Bronchial epithelial cell (primary cell): ENCODE data around the gene PINK1. TPM values are rescaled to one million over a fixed set of nuclear protein-coding genes. Genes with fewer than 3 reads are reported as not detected.

Source experiments
- DNase-seq: peaks from one replicate; pipeline ENCODE4 v3.0.0-alpha.2; 2010; ENCODE audit warnings: low read depth
- FAIRE-seq: peaks from 2 replicates; lab custom pipeline; 2011; peaks lifted over from hg19 to GRCh38; lab: Jason Lieb, UNC
- H3K27me3 ChIP-seq: 2 replicates; pipeline ENCODE4 v1.5.1; 2011; ENCODE audit warnings: low read length; ENCODE audit not compliant: control insufficient read depth, insufficient read depth
- H3K36me3 ChIP-seq: 2 replicates; pipeline ENCODE4 v1.5.1; 2011; ENCODE audit warnings: low read length; ENCODE audit not compliant: control insufficient read depth, insufficient read depth
- H3K4me3 ChIP-seq: 2 replicates; pipeline ENCODE4 v1.5.1; 2011; ENCODE audit warnings: mild to moderate bottlenecking, low read depth, low read length, control low read depth
- CTCF ChIP-seq: IDR thresholded peaks from 2 replicates; pipeline ENCODE4 v1.5.1; 2011; ENCODE audit warnings: mild to moderate bottlenecking, moderate library complexity, low read length, control low read depth, inconsistent platforms; ENCODE audit not compliant: insufficient read depth, severe bottlenecking
- total RNA-seq: library from RNA; depleted of rRNA; stranded (reverse); fragments of >200 nt; gene quantifications from 2 replicates; pipeline ENCODE4 v1.2.1, GENCODE V29; 2014

The PINK1 gene
- total RNA-seq, 1 donor from 2014 or later, result 61.1 TPM

- Histone ChIP-seq H3K27me3 (no peaks in the 10 kb centered on the region), H3K36me3 (no peaks in the 10 kb centered on the region), H3K4me3 (no peak overlapping the region)
- FAIRE-seq (no peak), DNase-seq (no peak)
- TF ChIP-seq CTCF, result no peak
Measured at GRCh38 chr1:20684050-20684620, 50.9 kb downstream of the PINK1 start.

- TF ChIP-seq CTCF, result no peak
- H3K36me3 ChIP-seq, result no peaks in the 10 kb centered on the region
- no peak for DNase-seq
- H3K27me3 ChIP-seq, result no peaks in the 10 kb centered on the region
- FAIRE-seq, result no peak
- H3K4me3 ChIP-seq, result no peak overlapping the region
Measured at GRCh38 chr1:20684651-20685050, 51.4 kb downstream of the PINK1 start.

- Histone ChIP-seq H3K36me3 (no peaks in the 10 kb centered on the region), H3K4me3 (no peak overlapping the region), H3K27me3 (no peaks in the 10 kb centered on the region)
- FAIRE-seq (no peak), DNase-seq (no peak)
- TF ChIP-seq CTCF, result no peak
Measured at GRCh38 chr1:20685099-20685662, 51.9 kb downstream of the PINK1 start.

GRCh38 chr1:20685741-20686140 is 52.5 kb downstream of the PINK1 start:
- DNase-seq, result no peak
- no peak for FAIRE-seq
- Histone ChIP-seq H3K27me3 (no peaks in the 10 kb centered on the region), H3K36me3 (no peaks in the 10 kb centered on the region), H3K4me3 (no peak overlapping the region)
- no peak for TF ChIP-seq CTCF

- Histone ChIP-seq H3K36me3 (no peaks in the 10 kb centered on the region), H3K4me3 (no peak overlapping the region), H3K27me3 (no peaks in the 10 kb centered on the region)
- DNase-seq (no peak), FAIRE-seq (peak; percentile 43)
- no peak for TF ChIP-seq CTCF
Measured at GRCh38 chr1:20686883-20687725, 53.8 kb downstream of the PINK1 start.
